GM19468 (cell line): ENCODE results near the gene TRMT13.
"Not testable (repeated sequence)": the region's sequence is repeated elsewhere in the genome, so short reads cannot be mapped to it uniquely, and the experiment has no call there.

ENCODE experiments used
- ATAC-seq: cut with Tn5 transposase; IDR thresholded peaks from one replicate; pipeline ENCODE4 v1.9.1; 2021; ENCODE audit warnings: mild to moderate bottlenecking, moderate library complexity, moderate number of reproducible peaks; ENCODE audit not compliant: unreplicated experiment; ENCODE audit errors: extremely low read depth

The TRMT13 gene

GRCh38 chr1:100152271-100152670 lies 19.3 kb downstream of the TRMT13 start:
- no peak for ATAC-seq

- ATAC-seq: no peak
Observed at GRCh38 chr1:100162881-100163280, 29.9 kb downstream of the TRMT13 start.

- no peak for ATAC-seq
Observed at GRCh38 chr1:100164216-100164615, 31.3 kb downstream of the TRMT13 start.

GRCh38 chr1:100164702-100165101 lies 31.7 kb downstream of the TRMT13 start:
- no peak for ATAC-seq

- ATAC-seq: no peak
Observed at GRCh38 chr1:100168051-100168450, 35.1 kb downstream of the TRMT13 start.

- ATAC-seq: no peak
Observed at GRCh38 chr1:100177295-100178041, 44.5 kb downstream of the TRMT13 start.

GRCh38 chr1:100178091-100178490 lies 45.1 kb downstream of the TRMT13 start, which contains the start of gene LRRC39:
TSS of gene LRRC39 (minus strand) at chr1:100178256. CDS start at chr1:100168516, 9,740 bp downstream.
- ATAC-seq: no peak

- ATAC-seq: no peak
Observed at GRCh38 chr1:100183370-100183769, 50.4 kb downstream of the TRMT13 start.

- peak; percentile 59 for ATAC-seq
Observed at GRCh38 chr1:100184536-100184935, 51.6 kb downstream of the TRMT13 start.

GRCh38 chr1:100187912-100188311 lies 54.9 kb downstream of the TRMT13 start:
- no peak for ATAC-seq

- ATAC-seq: peak; percentile 58
Observed at GRCh38 chr1:100188617-100189016, 55.7 kb downstream of the TRMT13 start.

- ATAC-seq: no peak
Observed at GRCh38 chr1:100198596-100198995, 65.6 kb downstream of the TRMT13 start.

GRCh38 chr1:100200060-100200459 lies 67.1 kb downstream of the TRMT13 start:
- ATAC-seq: not testable (repeated sequence)
